Iris pigment epithelial cell (primary cell): ENCODE data around the gene SLC35F4.
"Not testable (repeated sequence)": the region's sequence is repeated elsewhere in the genome, so short reads cannot be mapped to it uniquely, and the experiment has no call there.

Experiments
- DNase-seq: peaks from one replicate; pipeline ENCODE4 v3.0.0-alpha.2; 2011; ENCODE audit warnings: low read depth

SLC35F4 gene

DNA sequence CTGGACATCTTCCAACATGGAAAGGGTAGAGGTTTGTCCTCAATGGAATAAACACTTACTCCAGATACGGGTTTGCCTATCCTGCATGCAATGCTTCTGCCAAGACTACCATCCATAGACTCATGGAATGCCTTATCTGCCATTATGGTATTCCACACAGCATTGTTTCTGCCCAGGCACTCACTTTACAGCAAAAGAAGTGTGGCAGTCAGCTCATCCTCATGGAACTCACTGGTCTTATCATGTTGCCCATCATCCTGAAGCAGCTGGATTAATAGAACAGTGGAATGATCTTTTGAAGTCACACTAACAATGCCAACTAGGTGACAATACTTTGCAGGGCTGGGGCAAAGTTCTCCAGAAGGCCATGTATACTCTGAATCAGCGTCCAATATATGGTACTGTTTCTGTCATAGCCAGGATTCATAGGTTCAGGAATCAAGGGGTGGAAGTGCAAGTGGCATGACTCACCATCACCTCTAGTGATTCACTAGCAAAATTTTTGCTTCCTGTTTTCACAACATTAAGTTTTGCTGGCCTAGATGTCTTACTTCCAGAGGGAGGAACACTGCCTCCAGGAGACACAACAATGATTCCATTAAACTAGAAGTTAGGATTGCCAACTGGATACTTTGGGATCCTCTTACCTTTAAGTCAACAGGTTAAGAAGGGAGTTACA lies 140.4 kb downstream of the SLC35F4 start:
- DNase-seq = peak; percentile 76

DNA sequence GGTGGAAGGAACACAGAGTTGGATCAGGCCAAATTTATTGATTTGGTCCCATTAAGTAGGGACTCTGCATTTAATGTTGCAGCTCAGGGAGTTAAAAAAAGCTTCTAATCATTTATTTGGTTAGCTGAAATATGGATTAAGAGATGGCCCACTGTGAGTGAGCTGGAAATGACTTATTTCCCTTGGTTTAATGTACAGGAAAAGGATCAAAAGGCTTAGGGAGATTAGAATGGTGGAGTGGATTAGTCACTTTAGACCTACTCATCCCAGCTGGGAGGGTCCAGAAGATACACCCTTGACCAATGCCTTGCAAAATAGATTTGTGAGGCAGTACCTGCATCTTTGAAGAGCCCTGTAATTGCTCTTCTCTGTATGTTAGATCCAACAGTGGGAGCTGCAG lies 143.8 kb downstream of the SLC35F4 start:
- DNase-seq = peak; percentile 14

DNA sequence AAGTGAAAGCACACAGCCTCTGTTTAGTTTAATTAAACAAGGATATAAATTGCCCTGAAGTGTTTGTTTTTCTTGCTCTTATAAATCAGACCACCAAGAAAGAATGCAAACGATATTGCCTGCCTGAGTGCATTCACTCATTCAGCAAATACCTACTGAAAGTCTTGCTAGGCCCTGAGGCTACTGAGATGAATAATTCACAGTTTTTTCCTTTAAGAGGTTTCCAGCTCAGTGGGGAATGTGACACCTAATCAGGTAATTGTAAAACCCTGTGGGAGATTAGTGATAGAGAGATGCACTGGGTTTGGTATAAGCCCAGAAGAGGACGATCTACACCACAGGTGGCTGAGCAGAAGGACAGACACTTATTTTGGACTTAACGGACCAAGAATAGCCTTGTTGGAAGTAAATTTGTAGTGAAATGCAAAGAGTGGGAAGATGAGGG lies 151.4 kb downstream of the SLC35F4 start:
- no peak for DNase-seq

- no peak for DNase-seq
Observed at GRCh38 chr14:57712698-57713097, 153.2 kb downstream of the SLC35F4 start.

DNA sequence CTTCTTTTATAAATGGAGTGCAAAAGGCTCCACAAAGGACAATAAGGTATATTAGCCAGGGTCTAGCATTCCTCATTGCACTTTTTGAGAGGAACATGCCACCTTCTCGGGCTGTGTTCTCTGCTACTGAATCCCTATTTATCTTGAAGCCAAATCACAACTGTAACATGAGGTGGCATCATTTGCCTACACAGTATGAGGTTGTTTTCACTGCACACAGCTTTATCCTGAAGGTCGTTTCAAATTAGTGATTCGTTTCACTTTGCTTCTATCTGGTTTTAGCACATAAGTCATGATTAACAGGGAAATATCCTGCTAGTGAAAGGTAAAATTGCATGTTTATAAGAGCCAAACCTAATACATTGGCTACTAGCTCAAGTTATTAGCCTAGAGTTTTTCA lies 153.8 kb downstream of the SLC35F4 start:
- no peak for DNase-seq

DNA sequence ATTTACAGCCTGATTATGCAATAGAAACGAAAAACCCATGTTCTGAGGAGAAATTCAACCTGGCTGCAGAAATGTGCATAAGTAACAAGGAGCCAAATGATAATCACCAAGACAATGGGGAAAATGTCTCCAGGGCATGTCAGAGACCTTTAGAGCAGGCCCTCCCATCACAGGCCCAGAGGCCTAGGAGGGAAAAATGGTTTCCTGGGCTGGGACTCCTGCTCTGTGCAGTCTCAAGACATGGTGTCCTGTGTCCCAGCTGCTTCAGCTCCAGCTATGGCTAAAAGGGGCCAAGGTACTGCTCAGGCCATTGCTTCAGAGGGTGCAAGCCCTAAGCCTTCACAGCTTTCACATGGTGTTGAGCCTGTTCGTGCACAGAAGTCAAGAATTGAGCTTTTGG lies 156.0 kb downstream of the SLC35F4 start:
- DNase-seq = no peak

- not testable (repeated sequence) for DNase-seq
Observed at GRCh38 chr14:57709086-57709485, 156.8 kb downstream of the SLC35F4 start.

- no peak for DNase-seq
Observed at GRCh38 chr14:57707219-57707618, 158.7 kb downstream of the SLC35F4 start.

GRCh38 chr14:57704763-57705162 lies 161.1 kb downstream of the SLC35F4 start:
- DNase-seq = no peak

GRCh38 chr14:57699947-57700346 lies 165.9 kb downstream of the SLC35F4 start:
- no peak for DNase-seq

- peak; percentile 68 for DNase-seq
Observed at GRCh38 chr14:57692671-57693070, 173.2 kb downstream of the SLC35F4 start.

- DNase-seq = no peak
Observed at GRCh38 chr14:57687416-57687815, 178.5 kb downstream of the SLC35F4 start.

- DNase-seq = no peak
Observed at GRCh38 chr14:57686304-57686703, 179.6 kb downstream of the SLC35F4 start.

DNA sequence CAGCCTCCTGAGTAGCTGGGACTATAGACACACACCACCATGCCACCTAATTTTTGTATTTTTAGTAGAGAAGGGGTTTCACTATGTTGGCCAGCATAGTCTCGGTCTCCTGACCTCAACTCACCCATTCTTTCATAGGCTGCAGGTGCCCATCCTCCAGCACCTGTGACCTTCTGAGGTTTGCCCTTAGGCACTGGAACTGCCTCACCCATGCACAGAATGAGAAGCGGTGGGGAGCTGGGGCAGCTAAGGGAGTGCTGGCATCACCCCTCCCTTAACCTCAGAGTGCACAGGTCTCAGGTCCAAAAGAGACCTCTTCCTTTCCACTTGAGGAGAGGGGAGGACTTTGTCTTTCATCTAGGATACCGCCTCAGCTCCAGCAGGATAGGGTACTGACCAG lies 194.9 kb downstream of the SLC35F4 start:
- DNase-seq = no peak

GRCh38 chr14:57660208-57660607 lies 205.7 kb downstream of the SLC35F4 start:
- no peak for DNase-seq

DNA sequence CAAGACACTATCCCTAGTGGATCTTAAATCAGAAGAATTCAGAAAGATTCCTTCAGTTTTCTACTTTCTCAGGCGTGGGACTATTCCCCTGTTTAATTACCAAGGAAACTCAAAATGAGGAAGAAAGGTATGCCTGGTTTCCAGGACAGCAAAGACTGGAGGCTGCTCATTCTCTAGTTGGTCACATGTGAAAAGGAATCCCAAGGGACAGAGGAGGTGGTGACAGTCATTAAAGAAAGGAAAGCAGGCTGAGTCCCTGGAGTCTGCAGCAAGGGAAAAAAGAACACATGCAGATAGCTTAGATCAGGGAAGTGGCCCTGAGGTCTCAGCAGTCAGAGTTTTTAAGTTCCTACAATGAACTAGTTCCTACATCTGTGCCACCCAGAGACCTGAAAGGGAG lies 206.8 kb downstream of the SLC35F4 start:
- no peak for DNase-seq

DNA sequence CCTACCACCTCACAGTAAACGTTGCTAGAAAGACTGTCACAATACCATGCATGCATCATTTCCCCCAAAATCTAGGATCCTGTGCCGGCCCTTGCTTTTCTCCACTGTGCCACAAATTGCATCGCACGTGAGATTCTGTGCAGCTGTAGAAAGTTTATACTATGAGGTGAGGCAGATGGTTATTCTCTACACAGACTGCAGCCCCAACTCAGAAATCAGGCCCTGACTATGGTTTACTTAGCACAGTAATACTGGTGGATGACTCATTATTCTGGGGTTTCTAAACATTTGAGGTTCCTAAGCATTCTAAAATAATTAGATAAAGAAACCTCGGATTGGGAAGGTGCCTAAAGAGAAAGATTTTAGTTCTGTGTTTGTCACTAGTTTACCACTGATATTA lies 208.4 kb downstream of the SLC35F4 start:
- peak; percentile 32 for DNase-seq

DNA sequence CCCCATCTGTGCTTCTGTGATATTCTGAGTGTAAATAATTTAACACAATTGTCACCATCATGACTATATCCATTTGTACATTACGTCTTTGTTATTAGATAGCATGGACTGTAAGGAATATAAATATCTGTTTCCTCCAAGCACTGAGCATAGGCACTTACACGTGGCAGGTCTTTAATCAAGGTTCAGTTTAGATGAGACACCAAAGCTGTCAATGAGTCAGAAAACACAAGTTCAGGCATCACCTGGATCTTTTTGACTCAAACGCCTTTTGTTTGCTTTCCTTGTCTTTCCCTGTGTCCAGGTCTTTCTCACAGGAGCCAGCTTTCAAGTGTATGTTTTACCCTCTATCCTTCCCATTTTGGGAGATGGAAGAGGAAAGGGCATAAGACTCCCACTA lies 209.0 kb downstream of the SLC35F4 start:
- DNase-seq = no peak

GRCh38 chr14:57652769-57653168 lies 213.1 kb downstream of the SLC35F4 start:
- DNase-seq = peak; percentile 6

DNA sequence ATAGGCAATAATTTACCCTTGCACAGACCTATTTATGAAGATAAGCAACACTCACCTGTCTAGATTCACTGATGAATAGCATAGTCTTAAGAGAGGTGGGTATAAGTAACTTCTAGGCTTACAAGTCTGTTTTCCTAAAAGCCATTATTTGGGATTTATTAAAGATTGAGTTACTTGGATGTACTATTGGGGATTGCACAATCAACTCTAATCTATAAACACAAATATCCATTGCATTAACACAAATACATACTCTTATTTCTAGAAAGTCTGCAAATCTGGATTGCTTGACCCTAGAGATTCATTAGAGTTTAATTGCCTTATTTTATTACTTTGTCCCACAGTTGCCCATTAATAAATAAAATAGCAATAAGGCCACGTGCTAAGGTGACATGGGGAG lies 224.1 kb downstream of the SLC35F4 start:
- DNase-seq = no peak

DNA sequence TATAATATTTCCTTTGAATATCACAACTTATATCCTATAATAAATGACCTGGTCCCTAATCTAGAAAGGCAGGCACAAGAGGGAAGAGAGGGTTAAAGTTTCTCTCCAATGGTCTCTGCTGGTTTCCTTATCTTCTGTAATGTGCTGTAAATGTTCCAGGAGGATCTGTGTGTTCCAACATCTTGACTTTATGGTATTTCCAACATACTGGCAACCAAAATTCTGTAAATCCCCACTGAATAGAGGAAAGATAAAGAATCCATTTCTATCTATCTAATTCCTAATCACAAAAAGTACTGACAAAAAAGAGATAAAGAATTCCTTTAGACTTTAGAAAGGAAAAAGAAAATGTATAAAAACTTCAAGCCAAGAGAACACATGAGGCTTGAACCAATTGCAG lies 225.9 kb downstream of the SLC35F4 start:
- no peak for DNase-seq

GRCh38 chr14:57637901-57638300 lies 228.0 kb downstream of the SLC35F4 start:
- DNase-seq = no peak

DNA sequence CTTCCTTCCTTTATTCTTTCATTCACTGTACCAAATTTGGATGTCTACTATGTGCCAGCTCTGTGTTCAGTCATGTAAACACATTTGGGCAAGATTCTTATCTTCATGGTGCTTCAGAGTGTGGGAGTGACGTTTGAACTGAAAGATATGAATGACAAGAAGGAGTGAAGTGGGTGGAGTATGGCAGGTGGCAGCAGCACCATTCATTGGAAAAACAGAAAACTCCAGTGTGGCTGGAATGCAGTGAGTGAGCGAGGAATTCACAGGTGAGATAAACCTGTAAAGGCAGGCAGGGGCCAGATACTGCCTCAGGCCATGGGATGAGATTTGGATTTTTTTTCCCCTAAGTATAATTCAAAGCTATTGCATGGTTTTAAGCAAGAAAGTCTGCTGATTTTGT lies 231.6 kb downstream of the SLC35F4 start:
- DNase-seq = no peak

DNA sequence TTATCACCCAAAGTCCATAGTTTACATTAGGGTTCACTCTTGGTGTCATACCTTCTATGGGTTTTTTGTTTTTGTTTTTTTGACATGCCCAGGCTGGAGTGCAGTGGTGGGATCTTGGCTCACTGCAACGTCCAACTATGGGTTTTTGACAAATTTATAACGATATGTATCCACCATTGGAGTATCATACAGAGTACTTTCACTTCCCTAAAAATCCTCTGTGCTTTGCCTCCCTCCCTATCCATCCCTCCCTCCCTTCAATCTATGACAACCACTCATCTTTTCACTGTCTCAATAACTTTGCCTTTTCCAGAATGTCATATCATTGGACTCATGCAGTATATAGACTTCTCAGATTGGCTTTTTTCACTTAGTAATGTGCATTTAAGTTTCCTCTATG lies 233.2 kb downstream of the SLC35F4 start:
- DNase-seq = no peak
